HG03521 (cell line): ENCODE results near the gene PLA2G4D.

Experiments used
- ATAC-seq: cut with Tn5 transposase; IDR thresholded peaks from one replicate; pipeline ENCODE4 v1.9.1; 2021; ENCODE audit warnings: mild to moderate bottlenecking, moderate library complexity; ENCODE audit not compliant: unreplicated experiment

PLA2G4D gene

GRCh38 chr15:42090781-42091180 is 3.6 kb downstream of the PLA2G4D start:
- no peak for ATAC-seq

- ATAC-seq, result no peak
Observed at GRCh38 chr15:42090370-42090769, 4.0 kb downstream of the PLA2G4D start.

DNA sequence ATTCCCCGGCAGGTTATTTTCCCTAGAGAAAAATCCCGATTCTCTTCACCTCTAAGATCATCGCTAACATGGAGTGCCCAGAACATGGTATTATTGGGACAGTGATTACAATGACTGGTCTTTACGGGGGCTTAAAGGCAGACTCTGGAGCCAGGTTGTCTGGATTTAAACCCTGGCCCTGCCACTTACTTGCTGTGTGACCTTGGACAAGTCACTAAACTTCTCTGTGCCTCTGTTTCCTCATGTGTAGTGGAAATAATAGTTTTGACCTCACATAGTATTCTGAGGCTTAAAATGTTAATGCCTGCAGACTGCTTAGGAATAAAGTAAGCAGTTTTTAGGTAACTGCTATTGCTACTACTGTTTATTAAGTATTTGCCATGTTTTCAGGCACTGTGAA is 4.4 kb downstream of the PLA2G4D start:
- ATAC-seq, result no peak

GRCh38 chr15:42088801-42089640 is 5.3 kb downstream of the PLA2G4D start:
- no peak for ATAC-seq

GRCh38 chr15:42087926-42088800 is 6.2 kb downstream of the PLA2G4D start:
- ATAC-seq, result no peak

DNA sequence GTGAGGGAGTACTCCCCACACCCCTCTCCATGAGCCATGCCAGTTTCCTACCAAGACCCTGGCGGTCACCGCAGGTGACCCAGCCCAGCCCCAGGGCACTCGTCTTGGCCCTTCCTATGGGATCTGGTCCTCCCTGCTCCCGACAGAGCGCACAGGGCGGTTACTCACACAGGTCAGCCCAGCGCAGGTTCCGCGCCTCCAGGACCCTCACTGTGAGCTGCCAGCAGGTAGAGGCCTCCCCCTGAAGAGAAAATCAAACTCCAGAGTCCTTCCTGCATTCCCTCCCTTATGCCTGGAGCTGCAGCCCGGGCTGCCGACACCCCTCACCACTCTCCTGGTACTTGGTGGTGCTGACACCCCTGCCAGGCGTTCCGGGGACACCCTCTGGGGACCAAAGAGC is 6.9 kb downstream of the PLA2G4D start:
- no peak for ATAC-seq

DNA sequence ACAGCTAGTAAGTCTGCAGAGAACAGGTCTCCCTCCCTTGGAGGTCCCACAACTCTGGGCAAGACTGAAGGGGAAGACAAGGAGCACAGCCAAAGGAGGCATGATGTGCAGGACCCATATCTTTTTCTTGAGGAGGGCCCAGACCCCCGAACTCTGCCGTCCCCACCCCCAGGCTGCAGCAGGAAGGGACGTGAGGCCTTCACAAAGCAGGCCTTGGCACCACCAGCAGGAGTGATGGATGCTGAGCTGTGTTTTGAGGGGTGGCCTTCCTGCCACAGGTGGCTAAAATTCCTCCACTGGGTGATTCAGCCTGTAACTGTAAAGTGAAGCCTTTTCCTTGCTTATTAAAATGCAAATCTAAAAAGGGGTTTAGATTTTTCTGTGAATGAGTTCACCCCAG is 8.6 kb downstream of the PLA2G4D start:
- no peak for ATAC-seq

GRCh38 chr15:42085236-42085605 is 9.1 kb downstream of the PLA2G4D start:
- no peak for ATAC-seq

DNA sequence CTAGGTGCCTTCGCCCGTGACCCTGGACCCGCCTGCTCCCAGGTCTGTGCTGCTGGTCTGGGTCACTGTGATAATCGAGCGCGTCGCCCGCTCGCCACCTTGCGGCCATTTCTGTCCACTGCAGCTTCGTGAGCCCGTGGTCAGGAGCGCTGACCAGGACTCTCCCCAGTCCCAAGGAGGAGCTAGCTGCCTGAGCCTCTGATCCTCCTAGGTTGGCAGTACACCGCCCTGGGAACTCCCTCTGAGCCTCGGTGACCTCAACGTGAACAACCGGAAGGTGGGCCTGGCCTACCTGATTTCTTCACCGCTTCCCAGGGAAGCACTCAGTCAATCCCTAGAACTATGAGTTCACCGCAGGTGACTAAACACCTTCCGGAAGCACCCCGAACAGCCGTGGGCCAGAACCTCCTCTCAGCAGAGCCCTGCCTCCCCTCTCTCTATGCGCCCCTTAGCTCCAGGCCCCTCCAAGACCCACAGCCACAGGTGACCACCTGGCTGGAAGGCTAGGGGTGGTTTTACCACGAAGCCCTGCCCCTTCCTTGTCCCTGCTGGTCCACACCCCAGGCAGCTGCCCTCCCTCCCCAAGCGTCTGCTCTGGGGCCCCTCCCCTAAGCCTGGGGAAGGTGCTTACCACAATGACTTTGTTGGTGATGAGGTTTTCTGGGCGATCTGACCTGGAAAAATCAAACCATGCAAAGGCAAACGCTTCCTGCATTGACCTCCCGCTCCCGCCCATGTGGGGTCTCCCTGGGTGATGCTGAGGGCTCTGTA is 9.7 kb downstream of the PLA2G4D start:
- ATAC-seq, result no peak

- no peak for ATAC-seq
Observed at GRCh38 chr15:42083916-42084315, 10.4 kb downstream of the PLA2G4D start.

DNA sequence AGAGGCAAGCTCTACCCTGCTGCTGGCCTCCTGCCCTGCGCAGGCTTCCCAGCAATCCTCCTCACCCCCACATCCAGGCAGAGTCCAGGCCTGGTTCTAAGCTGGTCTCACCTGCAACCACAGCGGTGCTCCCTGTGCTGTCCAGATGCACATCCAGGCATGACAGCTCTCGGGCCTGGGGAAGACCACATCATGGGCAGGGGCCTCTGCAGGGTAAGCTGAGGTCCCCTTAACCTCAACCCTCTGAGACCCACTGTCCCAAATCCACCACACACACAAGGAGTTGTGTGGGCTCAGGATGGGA is 10.8 kb downstream of the PLA2G4D start:
- ATAC-seq, result no peak

DNA sequence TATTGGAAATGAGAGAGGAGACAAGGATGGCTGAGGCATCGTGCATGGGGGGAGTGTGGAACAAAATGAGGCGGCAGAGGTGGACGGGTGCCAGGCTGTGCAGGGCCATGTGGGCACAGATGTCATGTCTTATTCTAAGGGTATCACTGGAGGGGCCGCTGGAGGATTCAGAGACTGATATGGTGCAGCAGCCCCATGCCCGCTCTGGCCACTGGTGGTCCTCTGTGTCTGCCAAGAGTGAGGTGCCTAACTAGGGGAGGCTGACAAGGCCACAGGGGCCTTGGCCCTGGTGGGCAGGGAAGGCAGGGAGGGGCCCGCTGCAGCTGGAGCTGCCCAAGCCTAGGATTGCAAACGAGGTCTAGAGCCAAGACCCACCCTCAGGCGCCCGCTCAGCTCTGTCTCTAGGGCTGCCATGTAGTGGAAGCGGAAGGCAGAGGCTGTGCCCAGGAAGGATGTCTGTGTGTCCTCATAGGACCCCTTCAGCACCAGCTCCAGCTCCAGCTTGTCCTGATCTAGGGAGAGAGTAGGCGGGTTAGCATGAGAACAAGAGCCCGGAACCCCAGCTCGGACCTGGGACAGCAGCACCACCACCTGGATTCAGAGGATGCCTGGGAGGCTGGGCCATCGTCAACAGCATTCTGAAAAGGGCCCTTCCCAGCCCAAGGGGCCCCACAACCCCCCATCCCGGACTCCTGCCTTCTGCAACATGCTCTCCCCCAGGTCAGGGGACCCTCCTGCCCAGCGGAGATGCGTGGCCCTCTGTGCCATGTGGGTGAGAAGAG is 11.3 kb downstream of the PLA2G4D start:
- no peak for ATAC-seq

GRCh38 chr15:42082141-42082540 is 12.2 kb downstream of the PLA2G4D start:
- no peak for ATAC-seq

DNA sequence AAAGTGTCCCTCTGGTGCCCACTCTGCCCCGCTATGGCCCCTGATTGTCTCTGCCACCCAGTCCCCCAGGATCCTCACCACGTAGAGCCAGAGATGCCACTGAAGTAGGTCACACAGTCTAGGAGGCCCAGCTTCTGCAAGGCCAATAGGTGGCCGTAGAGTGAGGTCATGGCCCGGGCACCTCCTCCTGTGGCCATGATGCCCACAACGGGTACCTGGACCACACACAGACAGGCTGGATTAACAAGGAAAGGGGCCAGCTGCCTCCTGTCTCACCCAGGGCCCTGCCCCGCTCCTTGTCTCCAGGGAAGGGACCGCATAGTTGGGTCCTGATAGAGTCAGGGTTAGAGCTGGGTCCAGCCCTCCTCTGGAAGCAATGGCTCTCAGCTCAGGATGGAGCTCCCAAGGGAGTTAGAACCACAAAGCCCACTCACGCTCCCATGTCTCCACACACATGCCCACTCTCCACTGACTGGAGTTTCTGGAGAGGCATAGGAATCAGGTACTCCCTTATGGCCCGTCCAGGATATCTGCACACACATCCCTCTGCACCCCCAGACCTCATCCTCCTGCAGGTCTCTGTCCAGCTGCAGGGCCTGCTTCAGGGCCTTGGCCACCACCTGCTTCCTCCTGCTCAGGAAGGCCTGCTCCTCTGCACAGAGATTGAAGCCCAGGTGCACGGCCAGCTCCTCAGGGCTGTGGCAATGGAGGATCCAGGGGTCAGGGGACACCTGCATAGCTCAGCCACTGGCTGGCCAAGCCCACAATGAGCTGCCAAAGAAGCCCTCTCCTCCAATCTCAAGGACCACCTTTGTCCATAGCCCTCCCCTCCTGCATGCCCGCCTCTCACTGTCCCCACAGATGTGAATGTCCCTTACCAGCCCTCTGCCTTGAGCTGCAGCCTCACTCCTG is 13.2 kb downstream of the PLA2G4D start:
- ATAC-seq, result no peak

DNA sequence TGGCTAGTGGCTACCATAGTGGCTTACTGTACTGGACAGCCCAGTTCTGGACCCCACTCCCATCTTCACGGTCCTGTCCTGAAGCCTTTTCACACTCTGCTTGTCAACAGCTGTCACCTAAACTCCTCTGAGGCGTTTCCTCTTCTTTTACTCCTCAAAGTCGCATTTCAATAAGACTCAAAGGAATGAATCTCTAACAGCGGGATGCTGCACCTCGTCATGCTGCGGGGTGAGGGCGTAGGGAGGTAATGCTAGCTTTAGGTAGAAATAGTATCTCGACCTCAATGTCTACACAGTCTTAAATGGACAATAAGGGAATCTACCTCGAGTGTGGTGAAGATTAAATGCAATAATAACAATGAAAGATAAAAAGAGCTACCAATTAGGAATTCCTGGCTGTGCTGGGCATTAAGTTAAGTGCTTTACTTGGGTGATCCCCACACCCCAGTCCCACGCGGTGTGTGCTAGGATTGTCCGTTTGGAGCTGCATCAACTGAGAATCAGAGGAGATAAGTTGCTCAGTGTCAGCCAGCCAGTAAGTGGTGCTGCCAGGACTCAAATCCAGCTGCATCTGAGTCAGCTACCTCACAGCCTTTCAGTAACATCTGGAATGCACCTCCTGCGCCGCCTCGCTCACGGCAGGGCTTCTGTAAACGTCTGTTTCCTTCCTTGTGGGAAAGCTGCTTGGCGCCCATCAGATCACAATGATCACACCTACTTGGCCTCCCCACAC is 14.0 kb downstream of the PLA2G4D start:
- no peak for ATAC-seq

DNA sequence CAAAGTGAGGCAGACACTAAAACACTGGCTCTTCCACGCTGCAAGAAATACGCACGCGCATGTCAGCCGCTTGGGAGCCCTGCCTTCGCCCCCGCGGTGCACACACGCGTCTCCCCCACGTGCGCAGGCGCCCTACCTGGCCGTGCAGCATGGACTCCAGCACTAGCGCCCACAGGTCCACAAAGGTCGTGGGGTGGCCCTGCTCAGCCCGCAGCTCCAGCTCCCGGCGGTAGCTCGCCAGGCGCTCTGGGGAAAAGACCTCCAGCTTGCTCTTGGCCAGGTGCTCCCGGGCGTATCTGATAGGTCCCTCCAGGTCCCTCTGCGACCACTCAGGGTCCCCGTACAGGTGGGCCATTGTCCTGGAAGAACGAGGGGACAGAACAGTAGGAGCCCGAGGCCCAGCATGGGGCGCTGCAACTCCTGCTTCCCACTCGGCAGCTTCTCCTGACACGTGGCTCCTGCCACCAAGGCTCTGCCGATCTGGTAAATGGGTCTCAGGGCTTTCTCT is 14.9 kb downstream of the PLA2G4D start:
- no peak for ATAC-seq

GRCh38 chr15:42078903-42079302 is 15.5 kb downstream of the PLA2G4D start:
- no peak for ATAC-seq

DNA sequence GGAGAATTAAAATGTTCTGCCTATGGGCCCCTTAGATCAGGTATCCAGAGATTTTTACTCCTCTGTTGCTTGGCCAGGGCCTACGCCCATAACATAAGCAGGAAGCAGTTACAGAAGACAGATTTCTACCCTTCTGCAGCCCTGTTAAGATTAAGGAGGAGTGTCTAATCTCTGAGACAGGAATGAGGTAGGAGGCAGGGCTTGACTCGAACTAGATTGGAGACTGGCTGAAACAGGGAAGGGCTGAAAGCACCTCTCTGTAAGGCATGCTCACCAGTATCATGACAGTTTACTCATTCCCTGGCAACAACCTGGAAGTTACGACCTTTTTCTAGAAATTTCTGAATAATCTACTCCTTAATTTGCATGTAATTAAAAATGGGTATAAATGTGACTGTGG is 16.7 kb downstream of the PLA2G4D start:
- ATAC-seq, result no peak

DNA sequence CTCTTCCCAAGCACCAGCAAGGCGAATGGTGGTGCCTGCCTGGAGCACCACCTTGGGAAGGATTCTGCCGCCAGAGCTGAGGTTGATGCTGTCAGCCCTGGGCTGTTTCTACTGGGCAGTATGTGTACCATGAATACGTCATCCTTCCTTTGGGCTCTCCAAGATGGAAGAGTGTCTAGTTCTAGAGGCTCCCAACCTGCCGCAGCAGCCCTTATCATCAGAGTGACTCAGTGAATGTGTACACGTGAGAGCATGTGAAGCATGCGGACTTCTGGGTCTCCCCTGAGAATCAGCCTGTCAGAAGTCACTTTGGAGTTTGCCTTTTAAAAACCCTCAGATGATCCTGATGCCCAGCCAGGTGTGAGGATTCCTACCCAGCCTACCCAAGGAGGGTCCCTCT is 20.9 kb downstream of the PLA2G4D start:
- ATAC-seq, result no peak
